Uterus (tissue), 4 donors: ENCODE data around the gene GFRA4. TPM values are rescaled to one million over a fixed set of nuclear protein-coding genes. Genes with fewer than 3 reads are reported as not detected.

Experiments
- DNase-seq, 2 donors: peaks; one replicate each; pipeline ENCODE4 v3.0.0-alpha.2; 2019 to 2020
- H3K27ac ChIP-seq, 2 donors: fragments of 200-600 bp; sonication (generic); 1 replicate in 1 of 2; 2 replicates in 1 of 2; pipeline ENCODE4 v1.5.1; 2016 to 2018
- H3K27me3 ChIP-seq, 2 donors: fragments of 200-600 bp; sonication (generic); one replicate each; pipeline ENCODE4 v1.5.1; 2018 to 2019; ENCODE audit warnings: control low read depth in 1 of 2
- H3K36me3 ChIP-seq, 2 donors: fragments of 200-600 bp; sonication (generic); one replicate each; pipeline ENCODE4 v1.5.1; 2019; ENCODE audit warnings: control low read depth in 1 of 2
- H3K4me1 ChIP-seq, 2 donors: fragments of 200-600 bp; sonication (generic); one replicate each; pipeline ENCODE4 v1.5.1; 2018 to 2019; ENCODE audit warnings: control low read depth in 1 of 2
- H3K4me3 ChIP-seq, 2 donors: fragments of 200-600 bp; sonication (generic); 1 replicate in 1 of 2; 2 replicates in 1 of 2; pipeline ENCODE4 v1.5.1; 2018 to 2019; ENCODE audit warnings: mild to moderate bottlenecking in 1 of 2
- H3K9me3 ChIP-seq, 2 donors: fragments of 200-600 bp; sonication (generic); one replicate each; pipeline ENCODE4 v1.5.1; 2019; ENCODE audit warnings: control low read depth in 1 of 2
- CTCF ChIP-seq, 4 experiments: fragments of 200-600 bp in 2 of 4; fragments of 450-650 bp in 2 of 4; sonication (generic) in 2 of 4; IDR thresholded peaks; one replicate each; pipeline ENCODE4 v1.5.1; 2016 to 2019; ENCODE audit warnings: antibody characterized with exemption in 4 of 4, mild to moderate bottlenecking in 2 of 4, moderate library complexity in 1 of 4
- POLR2A ChIP-seq, 2 donors: fragments of 450-650 bp; IDR thresholded peaks; one replicate each; pipeline ENCODE4 v1.6.1; 2016; ENCODE audit warnings: antibody characterized with exemption in 2 of 2, mild to moderate bottlenecking in 1 of 2, moderate library complexity in 1 of 2
- intact Hi-C: fragments of 100-400 bp; cut with DNase I; formaldehyde crosslinking; loops from one replicate; pipeline ENCODE4 v1.15.1; 2023; ENCODE audit warnings: low total_unique reads
- total RNA-seq, 4 donors: library from RNA; depleted of rRNA in 3 of 4; stranded (reverse); fragments of >200 nt in 3 of 4; gene quantifications; one replicate each; pipeline versions ENCODE4 v1.1.0 to v1.2.4, GENCODE V29; 2014 to 2023
- donor health status: DM: yes; HTN: yes; CAD: no.

The GFRA4 gene
- total RNA-seq, 4 donors from 2014 or later, result not detected

DNA sequence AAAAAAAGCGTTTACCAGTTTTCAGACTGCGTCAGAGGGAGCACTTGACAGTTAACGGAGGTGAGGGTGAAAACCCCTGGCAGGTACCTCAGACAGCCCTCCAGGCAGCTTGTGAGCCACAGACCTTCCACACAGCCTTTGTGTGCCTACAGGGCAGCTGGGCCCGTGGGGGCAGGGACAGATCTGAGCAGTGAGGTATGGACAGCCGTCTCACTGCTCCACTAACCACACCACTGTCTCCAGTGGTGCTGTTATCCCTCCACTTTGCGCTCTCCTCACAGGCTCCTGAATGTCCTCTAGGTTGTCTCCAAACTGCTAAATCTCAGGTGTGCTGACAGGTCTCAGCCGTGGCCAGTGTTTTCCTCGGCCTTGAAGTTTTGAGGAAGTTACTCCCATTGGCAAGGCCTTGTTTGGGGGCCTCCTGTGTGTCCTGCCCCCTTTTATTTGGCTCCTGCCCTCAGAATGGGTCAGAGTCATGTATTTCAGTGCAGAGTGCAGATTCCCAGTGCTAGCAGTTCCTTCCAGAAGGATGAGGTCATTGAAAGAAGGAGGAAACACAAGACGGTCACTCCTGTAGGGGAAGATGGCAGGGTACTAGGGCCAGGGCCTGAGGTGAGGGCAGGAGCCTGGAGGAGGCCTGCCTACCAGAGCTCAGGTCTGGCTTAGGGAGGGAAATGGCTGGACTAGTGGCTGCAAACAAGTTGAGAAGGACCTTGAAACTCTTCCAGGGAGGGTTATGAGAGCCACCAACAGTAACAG, 11.8 kb downstream of the GFRA4 start:
- DNase-seq, result no peak
- Histone ChIP-seq H3K27me3 (no peaks in the 10 kb centered on the region), H3K9me3 (no peaks in the 10 kb centered on the region), H3K36me3 (no peaks in the 10 kb centered on the region), H3K27ac (no peak overlapping the region), H3K4me1 (no peaks in the 10 kb centered on the region), H3K4me3 (no peak overlapping the region)
- intact Hi-C loops, result no loop called here
- no peak for TF ChIP-seq POLR2A (IDR thresholded peaks at IDR 0.05)
- no peak for TF ChIP-seq CTCF (IDR thresholded peaks at IDR 0.05)

GRCh38 chr20:3648951-3649350, 14.2 kb downstream of the GFRA4 start:
- DNase-seq, result no peak
- no peaks in the 10 kb centered on the region for H3K9me3 ChIP-seq
- TF ChIP-seq POLR2A (IDR thresholded peaks at IDR 0.05), result no peak
- TF ChIP-seq CTCF (IDR thresholded peaks at IDR 0.05), result no peak
- no peak overlapping the region for H3K4me3 ChIP-seq
- no peaks in the 10 kb centered on the region for H3K4me1 ChIP-seq
- H3K27me3 ChIP-seq, result no peaks in the 10 kb centered on the region
- H3K36me3 ChIP-seq, result no peaks in the 10 kb centered on the region
- H3K27ac ChIP-seq, result no peak overlapping the region
- intact Hi-C loops, result no loop called here

- H3K36me3 ChIP-seq, result no peaks in the 10 kb centered on the region
Measured at GRCh38 chr20:3647473-3647872, 15.7 kb downstream of the GFRA4 start.

GRCh38 chr20:3646651-3647050, 16.5 kb downstream of the GFRA4 start:
- H3K27me3 ChIP-seq, result no peaks in the 10 kb centered on the region
- DNase-seq, result no peak
- no peak overlapping the region for H3K27ac ChIP-seq
- no peaks in the 10 kb centered on the region for H3K9me3 ChIP-seq
- H3K36me3 ChIP-seq, result no peaks in the 10 kb centered on the region
- intact Hi-C loops, result no loop called here
- no peak overlapping the region for H3K4me3 ChIP-seq
- H3K4me1 ChIP-seq, result no peaks in the 10 kb centered on the region
- TF ChIP-seq CTCF (IDR thresholded peaks at IDR 0.05) (no peak), POLR2A (IDR thresholded peaks at IDR 0.05) (no peak)

More at GRCh38 chr20:3647473-3647872, 15.7 kb downstream of the GFRA4 start:
- H3K4me3 ChIP-seq, result no peak overlapping the region
- TF ChIP-seq CTCF (IDR thresholded peaks at IDR 0.05), result no peak
- H3K27ac ChIP-seq, result no peak overlapping the region
- intact Hi-C loops, result no loop called here
- H3K9me3 ChIP-seq, result no peaks in the 10 kb centered on the region
- DNase-seq, result no peak
- H3K4me1 ChIP-seq, result no peaks in the 10 kb centered on the region
- H3K27me3 ChIP-seq, result no peaks in the 10 kb centered on the region

DNA sequence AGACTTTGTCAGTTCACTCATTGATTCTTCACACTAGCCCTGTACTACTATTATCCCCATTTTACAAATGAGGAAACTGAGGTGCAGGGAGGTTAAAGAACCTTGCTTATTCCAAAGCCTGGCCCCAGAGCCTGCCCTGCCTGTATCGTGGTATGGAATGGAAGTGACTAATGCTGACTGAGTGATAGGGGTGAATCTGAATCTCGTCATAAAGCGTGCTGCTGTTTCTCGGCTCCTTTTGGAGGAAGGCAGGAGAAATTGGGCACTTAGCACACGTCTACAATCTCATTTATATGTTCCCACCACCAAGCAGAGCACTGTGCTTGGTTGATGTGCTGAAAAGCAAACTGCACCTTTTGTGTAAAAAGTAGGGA, 17.1 kb downstream of the GFRA4 start:
- TF ChIP-seq CTCF (IDR thresholded peaks at IDR 0.05) (no peak), POLR2A (IDR thresholded peaks at IDR 0.05) (no peak)

More for the DNA sequence above, 17.1 kb downstream of the GFRA4 start:
- no peak for DNase-seq
- H3K36me3 ChIP-seq, result no peaks in the 10 kb centered on the region
- H3K9me3 ChIP-seq, result no peaks in the 10 kb centered on the region
- H3K27me3 ChIP-seq, result no peaks in the 10 kb centered on the region
- intact Hi-C loops, result no loop called here
- no peaks in the 10 kb centered on the region for H3K4me1 ChIP-seq
- H3K27ac ChIP-seq, result no peak overlapping the region
- H3K4me3 ChIP-seq, result no peak overlapping the region
